GM19324 (cell line): ENCODE results near the gene DNAH6.
"Not testable (repeated sequence)": the region's sequence is repeated elsewhere in the genome, so short reads cannot be mapped to it uniquely, and the experiment has no call there.

Source experiments
- ATAC-seq: cut with Tn5 transposase; IDR thresholded peaks from one replicate; pipeline ENCODE4 v1.9.1; 2021; ENCODE audit warnings: mild to moderate bottlenecking, moderate library complexity; ENCODE audit not compliant: unreplicated experiment, low FRiP score

The DNAH6 gene

GRCh38 chr2:84516234-84516986 is at the start of gene DNAH6:
Gene DNAH6 (plus strand): TSS chr2:84516498. CDS start chr2:84517827, 1,329 bp downstream.
- ATAC-seq: peak; percentile 98

GRCh38 chr2:84467389-84467788 is 48.9 kb upstream of the DNAH6 start:
- no peak for ATAC-seq

- ATAC-seq: not testable (repeated sequence)
Measured at GRCh38 chr2:84472423-84472822, 43.9 kb upstream of the DNAH6 start.

GRCh38 chr2:84472856-84473565 is 43.3 kb upstream of the DNAH6 start:
- no peak for ATAC-seq

- ATAC-seq: no peak
Measured at GRCh38 chr2:84474176-84474575, 42.1 kb upstream of the DNAH6 start.

GRCh38 chr2:84477886-84478285 is 38.4 kb upstream of the DNAH6 start:
- no peak for ATAC-seq

- ATAC-seq: no peak
Measured at GRCh38 chr2:84478867-84479266, 37.4 kb upstream of the DNAH6 start.

GRCh38 chr2:84481702-84482101 is 34.6 kb upstream of the DNAH6 start:
- no peak for ATAC-seq

GRCh38 chr2:84482603-84483002 is 33.7 kb upstream of the DNAH6 start:
- ATAC-seq: no peak

- no peak for ATAC-seq
Measured at GRCh38 chr2:84483320-84483719, 33.0 kb upstream of the DNAH6 start.

GRCh38 chr2:84486441-84487115 is 29.7 kb upstream of the DNAH6 start:
- no peak for ATAC-seq

GRCh38 chr2:84487298-84487996 is 28.9 kb upstream of the DNAH6 start:
- no peak for ATAC-seq

GRCh38 chr2:84491256-84491655 is 25.0 kb upstream of the DNAH6 start:
- no peak for ATAC-seq

- ATAC-seq: no peak
Measured at GRCh38 chr2:84491741-84492140, 24.6 kb upstream of the DNAH6 start.

GRCh38 chr2:84492571-84492970 is 23.7 kb upstream of the DNAH6 start:
- ATAC-seq: no peak

GRCh38 chr2:84493514-84493913 is 22.8 kb upstream of the DNAH6 start:
- no peak for ATAC-seq

GRCh38 chr2:84494070-84494469 is 22.2 kb upstream of the DNAH6 start:
- no peak for ATAC-seq

GRCh38 chr2:84495539-84496146 is 20.7 kb upstream of the DNAH6 start:
- no peak for ATAC-seq

- ATAC-seq: no peak
Measured at GRCh38 chr2:84496386-84496785, 19.9 kb upstream of the DNAH6 start.

- ATAC-seq: no peak
Measured at GRCh38 chr2:84497285-84497684, 19.0 kb upstream of the DNAH6 start.
